BLaER1 (cell line): ENCODE measurements around the gene PCNT.
A peak's percentile ranks its signal among the peaks of the same experiment; 100 is the strongest.

Experiments used
- H3K27ac ChIP-seq: shearing (Covaris generic); formaldehyde crosslinking; 2 replicates; pipeline ENCODE4 v1.8.1; 2022
- H3K27me3 ChIP-seq: shearing (Covaris generic); formaldehyde crosslinking; 2 replicates; pipeline ENCODE4 v1.8.1; 2022
- H3K36me3 ChIP-seq: shearing (Covaris generic); formaldehyde crosslinking; 2 replicates; pipeline ENCODE4 v1.8.1; 2022
- H3K4me1 ChIP-seq: shearing (Covaris generic); formaldehyde crosslinking; 2 replicates; pipeline ENCODE4 v1.8.1; 2022
- H3K4me2 ChIP-seq: shearing (Covaris generic); formaldehyde crosslinking; 2 replicates; pipeline ENCODE4 v1.8.1; 2022
- H3K4me3 ChIP-seq: shearing (Covaris generic); formaldehyde crosslinking; 2 replicates; pipeline ENCODE4 v1.8.1; 2022
- H3K9ac ChIP-seq: shearing (Covaris generic); formaldehyde crosslinking; 2 replicates; pipeline ENCODE4 v1.8.1; 2022
- H3K9me3 ChIP-seq: shearing (Covaris generic); formaldehyde crosslinking; 2 replicates; pipeline ENCODE4 v1.8.1; 2022
- H4K20me1 ChIP-seq: shearing (Covaris generic); formaldehyde crosslinking; 2 replicates; pipeline ENCODE4 v1.8.1; 2022
- Cebpa-rat ChIP-seq: shearing (Covaris generic); IDR thresholded peaks from 2 replicates; pipeline ENCODE4 v1.8.1; 2022

PCNT gene

DNA sequence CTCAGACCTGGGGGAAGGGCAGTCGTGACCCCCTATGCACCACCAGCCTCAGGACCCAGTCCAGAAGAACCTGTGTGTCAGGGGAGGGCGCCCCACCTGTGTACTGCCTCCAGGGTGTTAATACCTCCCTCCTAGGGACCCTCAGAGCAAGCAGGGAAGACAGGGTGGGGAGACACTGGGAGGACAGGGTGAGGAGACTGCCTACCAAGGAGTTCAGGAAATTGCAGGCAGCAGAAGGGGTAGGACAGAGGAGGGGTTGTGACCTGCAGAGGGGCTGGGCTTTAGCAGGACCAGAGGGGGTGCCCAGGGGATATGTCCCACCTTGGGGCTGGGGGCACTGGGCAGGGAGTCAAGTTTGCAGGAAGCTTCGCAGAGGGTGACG lies 5.5 kb upstream of the PCNT start:
- Histone ChIP-seq H3K27ac (0 out of 2 replicates have a peak overlapping the region, but pooled peaks have one; percentile 18), H3K4me3 (no peak overlapping the region), H3K36me3 (peaks cover 62% of the 10 kb centered on the region), H3K4me1 (peaks cover 38% of the 10 kb centered on the region), H3K4me2 (no peak overlapping the region), H3K9me3 (no peaks in the 10 kb centered on the region), H4K20me1 (peaks cover 75% of the 10 kb centered on the region), H3K9ac (0 out of 2 replicates have a peak overlapping the region, but pooled peaks have one; percentile 15), H3K27me3 (no peaks in the 10 kb centered on the region)
- no peak for TF ChIP-seq Cebpa-rat

DNA sequence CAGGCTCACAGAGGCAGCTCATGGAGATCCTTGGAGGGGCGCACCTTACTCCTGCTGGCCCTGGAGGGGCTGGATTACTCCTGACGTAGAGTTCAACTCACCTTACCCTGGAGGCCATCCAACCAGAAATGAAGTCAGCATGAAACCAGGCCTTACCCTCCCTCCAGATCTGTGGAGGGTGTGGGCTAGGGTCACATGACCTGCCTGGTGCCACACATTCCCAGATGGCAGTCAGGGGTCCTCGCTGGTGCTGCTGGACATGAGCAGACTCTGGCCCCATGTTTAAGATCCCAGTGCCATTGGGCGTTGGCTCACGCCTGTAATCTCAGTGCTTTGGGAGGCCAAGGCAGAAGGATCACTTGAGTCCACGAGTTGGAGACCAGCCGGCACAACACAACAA lies 4.8 kb upstream of the PCNT start:
- no peak for TF ChIP-seq Cebpa-rat
- peaks cover 75% of the 10 kb centered on the region for H4K20me1 ChIP-seq
- H3K36me3 ChIP-seq, result peaks cover 55% of the 10 kb centered on the region
- H3K4me1 ChIP-seq, result peaks cover 38% of the 10 kb centered on the region
- no peaks in the 10 kb centered on the region for H3K27me3 ChIP-seq
- no peak overlapping the region for H3K4me3 ChIP-seq
- peak overlapping the region; percentile 97 for H3K4me2 ChIP-seq
- H3K27ac ChIP-seq, result peak overlapping the region; percentile 2; the same call in 1 of the 2 replicates
- no peaks in the 10 kb centered on the region for H3K9me3 ChIP-seq
- no peak overlapping the region for H3K9ac ChIP-seq

DNA sequence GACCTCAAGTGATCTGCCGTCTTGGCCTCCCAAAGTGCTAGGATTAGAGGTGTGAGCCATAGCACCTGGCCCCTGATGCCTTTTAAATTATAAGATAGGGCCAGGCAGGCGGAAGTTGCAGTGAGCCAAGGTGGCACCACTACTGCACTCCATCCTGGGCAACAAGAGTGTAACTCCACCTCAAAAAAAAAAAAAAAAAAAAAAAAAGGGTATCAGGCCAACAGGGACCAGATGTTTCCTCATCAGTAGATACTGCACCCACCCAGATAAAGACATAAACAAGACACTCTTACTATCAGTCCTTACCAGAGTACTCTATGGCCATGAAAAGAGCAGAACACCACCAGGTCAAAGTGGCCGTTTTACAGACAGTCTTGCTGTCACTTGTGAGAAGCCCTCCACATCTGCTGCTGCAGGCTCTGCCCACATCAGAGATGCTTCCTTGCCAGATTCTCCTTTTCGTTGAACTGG lies 3.6 kb upstream of the PCNT start:
- Histone ChIP-seq H3K9ac (peak overlapping the region; percentile 99), H3K27ac (peak overlapping the region; percentile 99; the same call in 1 of the 2 replicates), H3K9me3 (no peaks in the 10 kb centered on the region), H3K4me1 (peaks cover 40% of the 10 kb centered on the region), H3K4me2 (peak overlapping the region; percentile 97), H3K4me3 (peak overlapping the region; percentile 97), H3K36me3 (peaks cover 43% of the 10 kb centered on the region), H3K27me3 (no peaks in the 10 kb centered on the region), H4K20me1 (peaks cover 81% of the 10 kb centered on the region)
- TF ChIP-seq Cebpa-rat, result no peak

DNA sequence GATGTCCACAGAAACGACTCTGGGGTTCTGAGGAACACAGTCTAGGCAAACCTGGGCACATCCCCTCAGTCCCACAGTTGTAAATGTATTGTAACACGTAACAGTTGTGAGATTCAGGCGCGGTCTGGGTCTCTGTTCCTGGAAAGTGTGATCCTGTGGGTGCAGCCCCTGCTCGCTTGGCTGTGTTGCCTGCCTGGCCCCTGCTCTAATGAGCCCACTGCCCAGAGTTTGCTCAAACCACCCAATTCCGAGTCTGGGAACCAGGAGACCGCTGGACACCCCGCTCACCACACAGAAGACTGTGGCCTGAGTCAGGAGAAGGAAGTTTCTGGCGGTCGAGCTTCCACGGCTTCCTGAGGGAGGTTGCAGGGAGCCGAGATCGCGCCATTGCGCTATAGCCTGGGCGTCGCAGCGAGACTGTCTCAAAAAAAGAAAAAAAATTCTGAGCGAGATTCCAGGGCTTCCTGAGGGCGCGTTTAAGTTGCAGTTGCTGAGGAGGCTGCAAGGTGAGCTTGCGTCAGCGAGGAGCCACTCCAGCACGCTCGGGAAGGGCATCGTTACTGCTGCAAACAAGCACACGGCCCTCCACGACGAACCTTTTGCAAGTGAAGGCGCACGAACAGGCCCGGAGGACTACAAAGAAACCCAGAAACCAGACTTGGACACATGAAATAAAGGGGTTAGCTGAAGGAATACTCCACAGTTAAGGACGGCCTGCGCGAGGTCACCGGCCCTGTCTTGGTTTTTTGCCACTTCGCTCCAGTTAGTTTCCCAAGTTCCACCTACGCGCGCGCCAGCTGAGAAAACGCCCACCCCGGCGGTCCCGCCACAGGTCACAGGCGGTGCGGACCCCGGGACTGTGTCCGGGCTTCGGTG lies 1.4 kb upstream of the PCNT start:
- Histone ChIP-seq H3K27ac (peak overlapping the region; percentile 99), H3K36me3 (peaks cover 31% of the 10 kb centered on the region), H3K4me3 (peak overlapping the region; percentile 97), H3K27me3 (no peaks in the 10 kb centered on the region), H3K9ac (peak overlapping the region; percentile 99), H3K4me1 (peaks cover 51% of the 10 kb centered on the region), H3K9me3 (no peaks in the 10 kb centered on the region), H3K4me2 (peak overlapping the region; percentile 97), H4K20me1 (peaks cover 73% of the 10 kb centered on the region)
- TF ChIP-seq Cebpa-rat, result no peak

DNA sequence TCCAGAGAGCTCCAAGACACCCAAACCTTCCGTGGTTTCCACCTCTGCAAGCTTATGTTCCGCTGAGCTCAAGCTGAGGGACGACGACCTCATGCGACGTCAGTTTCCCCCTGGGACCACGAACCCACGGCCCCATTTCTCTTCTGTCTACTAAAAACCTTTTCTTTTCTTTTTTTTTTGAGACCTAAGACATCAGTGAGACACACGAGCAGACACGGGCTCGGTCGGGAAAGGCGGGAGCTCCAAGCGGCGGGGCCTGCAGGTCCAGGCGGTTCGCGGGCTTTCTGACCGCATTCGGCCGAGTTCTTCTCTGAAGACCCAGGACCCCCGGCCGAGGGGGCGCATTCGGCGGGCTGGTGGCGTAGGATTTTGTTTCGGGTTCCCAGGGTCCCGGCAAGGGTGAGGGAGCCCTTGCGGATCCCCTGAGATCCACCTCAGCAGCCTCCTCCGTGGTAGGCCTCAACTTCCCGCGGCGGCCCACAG lies 688 bp upstream of the PCNT start:
- H4K20me1 ChIP-seq, result peaks cover 66% of the 10 kb centered on the region
- peaks cover 51% of the 10 kb centered on the region for H3K4me1 ChIP-seq

DNA sequence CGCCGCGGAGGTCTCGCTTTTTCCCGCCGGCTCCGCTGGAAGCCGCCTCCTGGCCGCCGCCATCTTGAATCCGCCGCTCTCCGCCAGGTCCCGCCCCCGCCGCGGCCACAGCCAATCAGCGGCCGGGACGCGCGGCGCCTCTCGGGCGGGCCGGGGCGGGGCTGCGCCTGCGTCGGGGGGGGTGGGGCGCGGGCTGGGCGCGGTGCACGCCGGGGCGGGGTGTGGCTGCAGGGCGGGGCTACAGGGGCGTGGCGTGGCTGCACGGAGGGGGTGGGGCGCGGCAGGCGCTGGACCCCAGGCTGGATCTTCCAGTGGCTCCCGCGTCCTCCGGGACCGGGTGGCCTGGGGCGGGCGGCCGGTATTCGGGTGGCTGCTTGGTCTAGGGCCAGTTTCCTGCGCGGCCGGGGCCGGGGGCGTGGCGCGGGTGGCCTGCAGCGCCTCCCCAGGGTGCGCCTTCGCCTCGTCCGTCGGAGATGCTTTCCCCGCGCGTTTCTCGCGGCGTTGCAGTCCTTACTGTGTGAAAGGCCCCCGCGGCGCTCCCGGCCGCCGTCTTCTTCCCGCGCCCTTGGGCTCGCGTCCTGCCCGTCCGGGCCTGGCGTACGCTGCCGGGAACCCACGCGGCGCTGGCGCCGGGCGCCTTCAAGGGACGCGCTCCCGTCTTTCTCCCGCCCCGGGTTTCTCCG lies 575 bp downstream of the PCNT start:
- peak overlapping the region; percentile 99 for H3K9ac ChIP-seq
- peaks cover 41% of the 10 kb centered on the region for H3K4me1 ChIP-seq
- peaks cover 53% of the 10 kb centered on the region for H4K20me1 ChIP-seq
- H3K27me3 ChIP-seq, result no peaks in the 10 kb centered on the region
- no peaks in the 10 kb centered on the region for H3K9me3 ChIP-seq
- no peak for TF ChIP-seq Cebpa-rat
- H3K27ac ChIP-seq, result peak overlapping the region; percentile 99
- H3K4me2 ChIP-seq, result peak overlapping the region; percentile 90
- peaks cover 31% of the 10 kb centered on the region for H3K36me3 ChIP-seq
- peak overlapping the region; percentile 97 for H3K4me3 ChIP-seq

More for the DNA sequence above, 688 bp upstream of the PCNT start:
- H3K9me3 ChIP-seq, result no peaks in the 10 kb centered on the region
- no peaks in the 10 kb centered on the region for H3K27me3 ChIP-seq
- peak overlapping the region; percentile 97 for H3K4me3 ChIP-seq
- peaks cover 31% of the 10 kb centered on the region for H3K36me3 ChIP-seq
- no peak for TF ChIP-seq Cebpa-rat
- H3K27ac ChIP-seq, result peak overlapping the region; percentile 99
- H3K4me2 ChIP-seq, result peak overlapping the region; percentile 97
- peak overlapping the region; percentile 99 for H3K9ac ChIP-seq

DNA sequence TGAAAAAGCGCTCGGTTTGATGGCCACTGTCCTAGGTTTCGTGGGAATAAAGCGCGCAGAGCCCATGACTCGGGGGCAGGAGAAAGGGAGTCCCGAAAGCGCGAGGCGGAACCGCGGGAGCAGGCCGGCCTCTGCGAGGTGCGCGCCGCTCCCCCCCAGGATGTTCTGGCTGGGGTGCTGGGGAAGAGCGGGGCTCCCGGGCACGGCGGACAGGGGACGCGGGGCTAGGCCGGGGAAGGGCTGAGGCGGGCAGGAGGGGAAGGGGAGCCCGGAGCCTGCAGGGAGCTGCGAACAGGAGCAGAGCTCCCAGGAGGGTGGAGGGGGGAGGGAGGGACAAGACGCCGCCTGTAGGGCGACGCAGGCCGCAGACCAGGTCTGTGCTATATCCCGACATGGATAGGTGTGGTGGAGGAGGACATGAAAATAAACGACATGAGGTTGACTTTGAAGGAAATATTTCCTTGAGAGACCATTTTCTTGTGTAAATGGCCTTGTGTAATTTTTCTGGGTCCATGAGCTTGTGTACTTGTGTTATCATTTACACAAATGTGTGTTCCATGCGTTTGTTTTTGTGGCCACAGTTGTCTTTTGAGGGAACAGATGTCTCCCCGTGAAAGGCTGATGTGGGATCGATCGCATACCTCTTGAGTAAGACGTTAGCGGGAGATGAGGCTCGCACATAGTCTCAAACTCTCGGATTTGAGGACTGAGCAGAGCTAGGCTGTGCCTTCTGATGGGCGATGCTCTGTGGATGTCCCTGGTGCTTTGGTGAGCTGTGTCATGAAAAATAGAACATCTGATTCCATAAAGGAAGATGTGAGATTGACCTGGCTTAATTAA lies 1.3 kb downstream of the PCNT start:
- H3K4me2 ChIP-seq, result peak overlapping the region; percentile 90
- peaks cover 45% of the 10 kb centered on the region for H4K20me1 ChIP-seq
- no peaks in the 10 kb centered on the region for H3K27me3 ChIP-seq
- peak overlapping the region; percentile 97 for H3K4me3 ChIP-seq
- peak overlapping the region; percentile 84 for H3K27ac ChIP-seq
- TF ChIP-seq Cebpa-rat, result no peak
- H3K4me1 ChIP-seq, result peaks cover 34% of the 10 kb centered on the region
- H3K9me3 ChIP-seq, result no peaks in the 10 kb centered on the region
- H3K9ac ChIP-seq, result peak overlapping the region; percentile 89
- H3K36me3 ChIP-seq, result peaks cover 38% of the 10 kb centered on the region

DNA sequence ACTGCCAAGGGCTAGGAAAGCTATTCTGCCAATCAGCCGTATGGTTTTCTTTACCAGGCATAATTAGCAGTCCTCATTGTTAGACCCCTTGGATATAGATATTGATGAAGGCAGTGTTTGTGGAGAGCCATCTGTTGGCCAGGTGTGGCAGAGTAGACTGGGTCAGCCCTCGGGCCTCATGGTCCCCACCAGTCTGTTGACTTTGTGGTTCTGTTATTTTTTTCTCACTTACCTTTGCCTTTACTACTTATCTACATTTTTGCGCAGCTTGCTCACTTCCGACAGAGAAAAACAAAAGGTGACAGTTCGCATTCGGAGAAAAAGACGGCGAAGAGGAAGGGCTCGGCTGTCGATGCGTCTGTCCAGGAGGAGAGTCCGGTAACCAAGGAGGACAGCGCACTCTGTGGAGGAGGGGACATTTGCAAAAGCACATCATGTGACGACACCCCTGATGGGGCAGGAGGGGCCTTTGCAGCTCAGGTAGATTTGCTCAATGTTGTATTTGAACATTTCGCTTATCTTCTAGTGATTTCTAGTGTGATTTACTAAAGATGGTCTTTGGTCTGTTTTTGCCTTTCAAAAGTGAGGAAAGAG lies 2.3 kb downstream of the PCNT start:
- Histone ChIP-seq H4K20me1 (peaks cover 36% of the 10 kb centered on the region), H3K4me2 (peak overlapping the region; percentile 90), H3K4me3 (no peak overlapping the region), H3K4me1 (peaks cover 25% of the 10 kb centered on the region), H3K9me3 (no peaks in the 10 kb centered on the region), H3K9ac (peak overlapping the region; percentile 89; the same call in 1 of the 2 replicates), H3K36me3 (peaks cover 47% of the 10 kb centered on the region), H3K27ac (no peak overlapping the region), H3K27me3 (no peaks in the 10 kb centered on the region)
- TF ChIP-seq Cebpa-rat, result no peak

DNA sequence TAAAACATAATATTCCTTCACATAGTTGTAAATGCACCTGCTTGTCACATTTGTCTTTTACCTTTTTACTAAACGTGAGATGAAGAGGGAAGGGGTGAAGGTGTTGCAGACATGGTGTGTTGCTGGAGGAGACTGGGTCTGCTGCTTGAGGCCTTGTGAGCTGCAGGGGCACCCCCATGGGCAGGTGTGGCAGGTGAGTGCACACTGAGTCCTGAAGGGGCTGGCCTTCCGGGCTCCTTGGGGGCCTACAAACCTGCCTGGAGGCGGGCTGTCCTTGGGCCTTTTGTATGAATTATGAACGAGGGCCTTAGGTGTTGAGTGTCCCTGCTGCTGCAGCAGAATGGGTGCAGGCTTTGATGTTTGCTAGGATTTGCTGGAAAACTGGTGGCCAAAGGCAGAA lies 3.8 kb downstream of the PCNT start:
- no peak overlapping the region for H3K9ac ChIP-seq
- H4K20me1 ChIP-seq, result peaks cover 21% of the 10 kb centered on the region
- no peaks in the 10 kb centered on the region for H3K9me3 ChIP-seq
- no peak overlapping the region for H3K27ac ChIP-seq
- H3K36me3 ChIP-seq, result peaks cover 60% of the 10 kb centered on the region
- H3K27me3 ChIP-seq, result no peaks in the 10 kb centered on the region
- H3K4me3 ChIP-seq, result no peak overlapping the region
- H3K4me1 ChIP-seq, result peaks cover 13% of the 10 kb centered on the region
- TF ChIP-seq Cebpa-rat, result no peak
- H3K4me2 ChIP-seq, result no peak overlapping the region
